Adrenal gland (tissue), 12 donors: ENCODE data around the gene HSD17B8. TPM values are rescaled to one million over a fixed set of nuclear protein-coding genes. Genes with fewer than 3 reads are reported as not detected.

Source experiments
- DNase-seq, 7 donors: peaks; one replicate each; pipeline ENCODE4 v3.0.0-alpha.2; 2019 to 2020
- H3K27ac ChIP-seq, 5 donors: fragments of 200-600 bp; sonication (generic) in 4 of 5; 1 replicate in 3 of 5; 2 replicates in 2 of 5; pipeline versions ENCODE4 v1.5.1 to v1.8.0; 2016 to 2020; ENCODE audit warnings: mild to moderate bottlenecking in 1 of 5
- H3K27me3 ChIP-seq: fragments of 200-600 bp; 2 replicates; pipeline ENCODE4 v1.8.0; 2021
- H3K36me3 ChIP-seq, 2 donors: fragments of 200-600 bp; replicated peaks in 1 of 2; 1 replicate in 1 of 2; 2 replicates in 1 of 2; pipeline versions ENCODE4 v1.5.1 to v1.8.0; 2018 to 2022
- H3K4me1 ChIP-seq, 2 donors: fragments of 200-600 bp; replicated peaks in 1 of 2; 1 replicate in 1 of 2; 2 replicates in 1 of 2; pipeline versions ENCODE4 v1.5.1 to v1.8.0; 2018 to 2021
- H3K4me3 ChIP-seq, 4 donors: fragments of 200-600 bp; sonication (generic) in 3 of 4; one replicate each; pipeline ENCODE4 v1.5.1; 2016 to 2018
- H3K9me3 ChIP-seq, 3 donors: fragments of 200-600 bp; sonication (generic) in 1 of 3; replicated peaks in 1 of 3; 1 replicate in 2 of 3; 2 replicates in 1 of 3; pipeline versions ENCODE4 v1.5.1 to v1.8.0; 2016 to 2021
- POLR2A ChIP-seq, 2 donors: fragments of 450-650 bp; IDR thresholded peaks; one replicate each; pipeline ENCODE4 v1.6.1; 2017; ENCODE audit warnings: antibody characterized with exemption in 2 of 2, mild to moderate bottlenecking in 2 of 2, moderate library complexity in 1 of 2
- whole genome bisulfite sequencing, 4 donors: extraction: QIAGEN DNeasy Blood & Tissue Kit in 2 of 4; methylation state at CpG; one replicate each; pipeline versions ENCODE4 v1.1.5 to v1.1.7; 2013 to 2017; 5-methylcytosine and 5-hydroxymethylcytosine counted together
- intact Hi-C, 2 donors: fragments of 100-400 bp; cut with DNase I; formaldehyde crosslinking; loops; one replicate each; pipeline versions ENCODE4 v1.14.1 to v1.15.0; 2022 to 2023
- microRNA counts, 2 donors: library from miRNA; unstranded; fragments of <30 nt; microRNA quantifications; one replicate each; lab custom pipeline; 2016
- microRNA-seq, 3 donors: library from miRNA; unstranded; fragments of <30 nt; microRNA quantifications; one replicate each; pipeline ENCODE4, GENCODE V29; 2017 to 2020
- polyA plus RNA-seq, 3 donors: library from polyadenylated mRNA; stranded (reverse); fragments of 200-250 nt in 2 of 3; fragments of 350-450 nt in 1 of 3; fragmentation: Illumina TruSeq in 1 of 3; extraction: RNeasy Lipid Tissue Mini Kit (QIAGEN cat#74804) in 1 of 3; gene quantifications; one replicate each; pipeline ENCODE4 v1.2.3, GENCODE V29; 2013 to 2014
- small RNA-seq, 2 donors: library from RNA; depleted of rRNA; stranded (forward); fragments of <200 nt; gene quantifications; one replicate each; pipeline ENCODE3, GENCODE V24; 2016
- total RNA-seq, 9 donors: library from RNA; depleted of rRNA in 4 of 9; stranded (reverse); fragments of >200 nt in 4 of 9; fragments of 120-200 nt in 1 of 9; fragmentation: NEBNext Ultra II Directional in 1 of 9; extraction: Animal tissue kit (Norgen Biotek cat#: 25700) in 1 of 9; gene quantifications; one replicate each; pipeline versions ENCODE4 v1.1.0 to v1.2.4, GENCODE V29; 2013 to 2023
- TF ChIP-seq, protein P1 (sequence below), 6 experiments: fragments of 450-650 bp in 4 of 6; fragments of 200-600 bp in 2 of 6; sonication (generic) in 1 of 6; IDR thresholded peaks; 1 replicate in 5 of 6; 2 replicates in 1 of 6; pipeline versions ENCODE4 v1.5.1 to v1.8.0; 2016 to 2021; ENCODE audit warnings: antibody characterized with exemption in 6 of 6, mild to moderate bottlenecking in 2 of 6, moderate library complexity in 1 of 6
- donor health status: healthy with polysubstance abuse.
- donor health status: Bipolar disorder and iron deficiency.
- donor health status: DM: yes; HTN: yes; CAD: no.
- donor health status: DM: no; HTN: no; CAD: no.
- donor health status: DM: no; HTN: no; CAD: no.
- donor health status: DM: yes; HTN: yes; CAD: no.

Gene HSD17B8
- total and polyA plus RNA-seq, 12 donors = 13.4 to 96.3 (median 32.7) TPM

DNA sequence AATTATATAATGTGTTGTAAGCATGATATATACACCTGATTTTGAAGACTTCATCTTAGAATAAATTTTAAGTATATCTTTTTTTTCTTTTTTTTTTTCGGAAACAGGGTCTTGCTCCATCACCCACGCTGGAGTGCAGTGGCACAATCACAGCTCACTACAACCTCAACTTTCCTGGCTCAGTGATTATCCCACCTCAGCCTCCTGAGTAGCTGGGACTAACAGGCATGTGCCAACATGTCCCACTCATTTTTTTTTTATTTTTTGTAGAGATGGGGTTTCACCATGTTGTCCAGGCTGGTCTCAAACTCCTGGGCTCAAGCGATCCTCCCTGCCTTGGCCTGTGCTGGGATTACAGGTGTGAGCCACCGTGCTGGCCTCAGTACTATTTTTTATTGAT is 50.1 kb downstream of the HSD17B8 start:
- intact Hi-C loops = no loop called here
- Histone ChIP-seq H3K27ac (no peak overlapping the region), H3K4me1 (peaks cover 11 to 12% of the 10 kb centered on the region in 2 donors), H3K27me3 (no peaks in the 10 kb centered on the region), H3K9me3 (no peaks in the 10 kb centered on the region), H3K4me3 (no peak overlapping the region), H3K36me3 (peaks cover 0 to 4% of the 10 kb centered on the region in 2 donors)
- 91 to 97% (median 96%) methylated on average over 4 of the region's 4 CpGs for WGBS, 4 donors
- TF ChIP-seq, protein P1, sequence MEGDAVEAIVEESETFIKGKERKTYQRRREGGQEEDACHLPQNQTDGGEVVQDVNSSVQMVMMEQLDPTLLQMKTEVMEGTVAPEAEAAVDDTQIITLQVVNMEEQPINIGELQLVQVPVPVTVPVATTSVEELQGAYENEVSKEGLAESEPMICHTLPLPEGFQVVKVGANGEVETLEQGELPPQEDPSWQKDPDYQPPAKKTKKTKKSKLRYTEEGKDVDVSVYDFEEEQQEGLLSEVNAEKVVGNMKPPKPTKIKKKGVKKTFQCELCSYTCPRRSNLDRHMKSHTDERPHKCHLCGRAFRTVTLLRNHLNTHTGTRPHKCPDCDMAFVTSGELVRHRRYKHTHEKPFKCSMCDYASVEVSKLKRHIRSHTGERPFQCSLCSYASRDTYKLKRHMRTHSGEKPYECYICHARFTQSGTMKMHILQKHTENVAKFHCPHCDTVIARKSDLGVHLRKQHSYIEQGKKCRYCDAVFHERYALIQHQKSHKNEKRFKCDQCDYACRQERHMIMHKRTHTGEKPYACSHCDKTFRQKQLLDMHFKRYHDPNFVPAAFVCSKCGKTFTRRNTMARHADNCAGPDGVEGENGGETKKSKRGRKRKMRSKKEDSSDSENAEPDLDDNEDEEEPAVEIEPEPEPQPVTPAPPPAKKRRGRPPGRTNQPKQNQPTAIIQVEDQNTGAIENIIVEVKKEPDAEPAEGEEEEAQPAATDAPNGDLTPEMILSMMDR (IDR thresholded peaks at IDR 0.05) = no peak
- TF ChIP-seq POLR2A (IDR thresholded peaks at IDR 0.05) = no peak
- DNase-seq = no peak

MicroRNAs encoded within 50 kb of the gene (microRNA counts, 767-probe panel; counts per million panel counts)
- microRNA hsa-miR-219-1-3p (lab: Ali Mortazavi, UCI) (0 counts per million in 2 donors), microRNA hsa-miR-219-5p (lab: Ali Mortazavi, UCI) (0 counts per million in 2 donors)

Small RNAs within 50 kb of the gene (microRNA-seq; reads per million reads assigned to microRNA genes)
- gene MIR219A1 = 2.3 to 4.5 (median 3.1) reads per million in 3 donors

Small RNAs within 50 kb of the gene (small RNA-seq; reads per million reads assigned to genes)
- 1.4 to 2.0 reads per million in 2 donors for gene MIR219A1
- gene RNY4P10 = 0.12 to 0.25 reads per million in 2 donors

Other genes with a start within 250 kb of the HSD17B8 start
- gene BRD2, start 236.1 kb upstream of the HSD17B8 start, total RNA-seq = 100 to 1,000 TPM; 134 to 196 (median 151) TPM
- 100 to 1,000 TPM; 127 to 288 (median 152) TPM for gene BRD2, start 236.1 kb upstream of the HSD17B8 start, polyA plus RNA-seq
- 10 to 100 TPM in 6 of 9 donors, 1 to 10 TPM in 2, under 1 TPM in 1; 0.94 to 61.9 (median 23.4) TPM for gene HLA-DOA, start 195.1 kb upstream of the HSD17B8 start, total RNA-seq
- 1 to 10 TPM; 1.6 to 4.2 (median 1.9) TPM for gene HLA-DOA, start 195.1 kb upstream of the HSD17B8 start, polyA plus RNA-seq
- 100 to 1,000 TPM in 6 of 9 donors, 10 to 100 TPM in 3; 19.4 to 625 (median 154) TPM for gene HLA-DPA1, start 131.0 kb upstream of the HSD17B8 start, total RNA-seq
- 100 to 1,000 TPM in 1 of 3 donors, 10 to 100 TPM in 2; 29.2 to 219 (median 31.0) TPM for gene HLA-DPA1, start 131.0 kb upstream of the HSD17B8 start, polyA plus RNA-seq
- 100 to 1,000 TPM in 6 of 9 donors, 10 to 100 TPM in 3; 10.8 to 521 (median 249) TPM for gene HLA-DPB1, start 128.7 kb upstream of the HSD17B8 start, total RNA-seq
- gene HLA-DPB1, start 128.7 kb upstream of the HSD17B8 start, polyA plus RNA-seq = 10 to 100 TPM; 39.9 to 56.4 (median 50.8) TPM
- gene COL11A2, start 12.2 kb upstream of the HSD17B8 start, total RNA-seq = 1 to 10 TPM in 1 of 9 donors, under 1 TPM in 8; 0.11 to 1.9 (median 0.43) TPM
- 1 to 10 TPM in 2 of 3 donors, under 1 TPM in 1; 0.05 to 7.2 (median 1.7) TPM for gene COL11A2, start 12.2 kb upstream of the HSD17B8 start, polyA plus RNA-seq
- gene RXRB, start 4.0 kb upstream of the HSD17B8 start, total RNA-seq = 10 to 100 TPM; 15.8 to 63.8 (median 28.1) TPM
- gene RXRB, start 4.0 kb upstream of the HSD17B8 start, polyA plus RNA-seq = 10 to 100 TPM; 24.0 to 75.9 (median 64.2) TPM
- 100 to 1,000 TPM in 7 of 9 donors, 10 to 100 TPM in 2; 91.6 to 239 (median 112) TPM for gene SLC39A7, start 3.8 kb upstream of the HSD17B8 start, total RNA-seq
- 100 to 1,000 TPM in 1 of 3 donors, 10 to 100 TPM in 2; 44.4 to 200 (median 53.3) TPM for gene SLC39A7, start 3.8 kb upstream of the HSD17B8 start, polyA plus RNA-seq
- gene RING1, start 3.8 kb downstream of the HSD17B8 start, total RNA-seq = 10 to 100 TPM in 8 of 9 donors, 1 to 10 TPM in 1; 8.5 to 52.2 (median 27.8) TPM
- gene RING1, start 3.8 kb downstream of the HSD17B8 start, polyA plus RNA-seq = 100 to 1,000 TPM in 1 of 3 donors, 10 to 100 TPM in 2; 29.9 to 107 (median 84.5) TPM
- 10 to 100 TPM; 21.9 to 87.0 (median 61.9) TPM for gene VPS52, start 67.2 kb downstream of the HSD17B8 start, total RNA-seq
- 100 to 1,000 TPM in 2 of 3 donors, 10 to 100 TPM in 1; 59.9 to 115 (median 106) TPM for gene VPS52, start 67.2 kb downstream of the HSD17B8 start, polyA plus RNA-seq
- 1,000 to 10,000 TPM; 1,323 to 3,303 (median 2,088) TPM for gene RPS18, start 67.4 kb downstream of the HSD17B8 start, total RNA-seq
- 1,000 to 10,000 TPM; 1,797 to 8,448 (median 4,417) TPM for gene RPS18, start 67.4 kb downstream of the HSD17B8 start, polyA plus RNA-seq
- gene B3GALT4, start 72.5 kb downstream of the HSD17B8 start, total RNA-seq = 10 to 100 TPM in 8 of 9 donors, 1 to 10 TPM in 1; 8.5 to 23.7 (median 16.2) TPM
- 10 to 100 TPM in 2 of 3 donors, 1 to 10 TPM in 1; 2.6 to 11.4 (median 11.0) TPM for gene B3GALT4, start 72.5 kb downstream of the HSD17B8 start, polyA plus RNA-seq
- 100 to 1,000 TPM in 1 of 9 donors, 10 to 100 TPM in 8; 44.0 to 117 (median 53.7) TPM for gene WDR46, start 84.6 kb downstream of the HSD17B8 start, total RNA-seq
- 100 to 1,000 TPM in 2 of 3 donors, 10 to 100 TPM in 1; 48.7 to 139 (median 104) TPM for gene WDR46, start 84.6 kb downstream of the HSD17B8 start, polyA plus RNA-seq
- gene PFDN6, start 84.9 kb downstream of the HSD17B8 start, total RNA-seq = 100 to 1,000 TPM in 2 of 9 donors, 10 to 100 TPM in 6, 1 to 10 TPM in 1; 6.8 to 137 (median 49.8) TPM
- 100 to 1,000 TPM; 180 to 830 (median 713) TPM for gene PFDN6, start 84.9 kb downstream of the HSD17B8 start, polyA plus RNA-seq
- 100 to 1,000 TPM in 1 of 9 donors, 10 to 100 TPM in 8; 39.1 to 177 (median 84.5) TPM for gene RGL2, start 94.3 kb downstream of the HSD17B8 start, total RNA-seq
- gene RGL2, start 94.3 kb downstream of the HSD17B8 start, polyA plus RNA-seq = 100 to 1,000 TPM in 2 of 3 donors, 10 to 100 TPM in 1; 36.4 to 224 (median 147) TPM
- gene TAPBP, start 109.4 kb downstream of the HSD17B8 start, total RNA-seq = 100 to 1,000 TPM in 8 of 9 donors, 10 to 100 TPM in 1; 25.1 to 322 (median 194) TPM
- gene TAPBP, start 109.4 kb downstream of the HSD17B8 start, polyA plus RNA-seq = 100 to 1,000 TPM in 2 of 3 donors, 10 to 100 TPM in 1; 38.7 to 163 (median 107) TPM
- gene ZBTB22, start 113.1 kb downstream of the HSD17B8 start, total RNA-seq = 10 to 100 TPM; 16.2 to 40.3 (median 24.8) TPM
- 10 to 100 TPM; 13.0 to 17.9 (median 15.4) TPM for gene ZBTB22, start 113.1 kb downstream of the HSD17B8 start, polyA plus RNA-seq
- gene DAXX, start 118.3 kb downstream of the HSD17B8 start, total RNA-seq = 100 to 1,000 TPM in 1 of 9 donors, 10 to 100 TPM in 8; 27.5 to 106 (median 44.4) TPM
- 10 to 100 TPM; 45.8 to 81.8 (median 49.8) TPM for gene DAXX, start 118.3 kb downstream of the HSD17B8 start, polyA plus RNA-seq
- 1 to 10 TPM in 7 of 9 donors, under 1 TPM in 1, not detected in 1; 0.60 to 9.5 (median 1.7) TPM for gene KIFC1, start 187.2 kb downstream of the HSD17B8 start, total RNA-seq
- gene KIFC1, start 187.2 kb downstream of the HSD17B8 start, polyA plus RNA-seq = 1 to 10 TPM in 1 of 3 donors, under 1 TPM in 2; 0.74 to 1.4 (median 0.88) TPM
- gene PHF1, start 206.4 kb downstream of the HSD17B8 start, total RNA-seq = 100 to 1,000 TPM in 1 of 9 donors, 10 to 100 TPM in 8; 40.1 to 102 (median 64.5) TPM
- gene PHF1, start 206.4 kb downstream of the HSD17B8 start, polyA plus RNA-seq = 100 to 1,000 TPM in 2 of 3 donors, 10 to 100 TPM in 1; 36.6 to 410 (median 298) TPM
- gene CUTA, start 213.5 kb downstream of the HSD17B8 start, total RNA-seq = 100 to 1,000 TPM; 202 to 437 (median 301) TPM
- gene CUTA, start 213.5 kb downstream of the HSD17B8 start, polyA plus RNA-seq = 100 to 1,000 TPM; 212 to 370 (median 213) TPM
- gene SYNGAP1, start 215.4 kb downstream of the HSD17B8 start, total RNA-seq = 10 to 100 TPM in 4 of 9 donors, 1 to 10 TPM in 5; 2.6 to 23.9 (median 9.2) TPM
- gene SYNGAP1, start 215.4 kb downstream of the HSD17B8 start, polyA plus RNA-seq = 10 to 100 TPM in 1 of 3 donors, 1 to 10 TPM in 2; 5.0 to 73.5 (median 8.3) TPM
- 10 to 100 TPM in 1 of 9 donors, 1 to 10 TPM in 8; 2.3 to 10.3 (median 7.3) TPM for gene ZBTB9, start 249.9 kb downstream of the HSD17B8 start, total RNA-seq
- 10 to 100 TPM in 1 of 3 donors, 1 to 10 TPM in 2; 3.8 to 11.2 (median 4.2) TPM for gene ZBTB9, start 249.9 kb downstream of the HSD17B8 start, polyA plus RNA-seq